Loucy (cell line): ENCODE results near the gene CTSW.

Experiments used
- EZH2phosphoT487 ChIP-seq: fragments of 200-600 bp; IDR thresholded peaks from 2 replicates; pipeline ENCODE4 v1.6.1; 2018; ENCODE audit warnings: antibody characterized with exemption, mild to moderate bottlenecking, moderate library complexity, borderline replicate concordance
- TF ChIP-seq, protein P1 (sequence below): fragments of 200-600 bp; sonication (generic); conservative IDR thresholded peaks from 2 replicates; pipeline ENCODE4 v1.5.1; 2014; ENCODE audit warnings: mild to moderate bottlenecking, antibody characterized with exemption, low read length

DNA sequence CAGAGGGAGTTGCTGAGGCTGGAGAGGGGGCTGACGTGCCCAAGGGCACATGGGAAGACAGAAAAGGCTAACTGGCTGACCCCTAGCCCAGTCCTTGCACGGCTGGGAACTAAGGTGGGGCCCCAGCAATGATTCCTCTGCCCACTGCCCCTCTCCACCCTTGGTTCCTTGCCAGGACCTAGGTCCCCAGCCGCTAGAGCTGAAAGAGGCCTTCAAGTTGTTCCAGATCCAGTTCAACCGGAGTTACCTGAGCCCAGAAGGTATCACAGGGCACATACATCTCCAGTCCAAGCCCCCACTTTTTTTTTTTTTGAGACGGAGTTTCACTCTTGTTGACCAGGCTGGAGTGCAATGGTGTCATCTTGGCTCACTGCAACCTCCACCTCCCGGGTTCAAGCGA, 390 bp downstream of the CTSW start:
- TF ChIP-seq, protein P1, sequence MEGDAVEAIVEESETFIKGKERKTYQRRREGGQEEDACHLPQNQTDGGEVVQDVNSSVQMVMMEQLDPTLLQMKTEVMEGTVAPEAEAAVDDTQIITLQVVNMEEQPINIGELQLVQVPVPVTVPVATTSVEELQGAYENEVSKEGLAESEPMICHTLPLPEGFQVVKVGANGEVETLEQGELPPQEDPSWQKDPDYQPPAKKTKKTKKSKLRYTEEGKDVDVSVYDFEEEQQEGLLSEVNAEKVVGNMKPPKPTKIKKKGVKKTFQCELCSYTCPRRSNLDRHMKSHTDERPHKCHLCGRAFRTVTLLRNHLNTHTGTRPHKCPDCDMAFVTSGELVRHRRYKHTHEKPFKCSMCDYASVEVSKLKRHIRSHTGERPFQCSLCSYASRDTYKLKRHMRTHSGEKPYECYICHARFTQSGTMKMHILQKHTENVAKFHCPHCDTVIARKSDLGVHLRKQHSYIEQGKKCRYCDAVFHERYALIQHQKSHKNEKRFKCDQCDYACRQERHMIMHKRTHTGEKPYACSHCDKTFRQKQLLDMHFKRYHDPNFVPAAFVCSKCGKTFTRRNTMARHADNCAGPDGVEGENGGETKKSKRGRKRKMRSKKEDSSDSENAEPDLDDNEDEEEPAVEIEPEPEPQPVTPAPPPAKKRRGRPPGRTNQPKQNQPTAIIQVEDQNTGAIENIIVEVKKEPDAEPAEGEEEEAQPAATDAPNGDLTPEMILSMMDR, result no peak
- TF ChIP-seq EZH2phosphoT487, result no peak
